ENCODE results near the gene TTC19.

GRCh38 chr17:16075949-16076348, 76.3 kb downstream of the TTC19 start:
- TF ChIP-seq POLR2A (IDR thresholded peaks at IDR 0.05; ENCODE audit: low read length) (no peak), GATA1 (IDR thresholded peaks at IDR 0.05; ENCODE audit: low read depth, low read length) (no peak)

All from erythroblast (primary cell).